ENCODE data around the gene LYRM9.
"Not testable (repeated sequence)": the region's sequence is repeated elsewhere in the genome, so short reads cannot be mapped to it uniquely, and the experiment has no call there.

LYRM9 gene

DNA sequence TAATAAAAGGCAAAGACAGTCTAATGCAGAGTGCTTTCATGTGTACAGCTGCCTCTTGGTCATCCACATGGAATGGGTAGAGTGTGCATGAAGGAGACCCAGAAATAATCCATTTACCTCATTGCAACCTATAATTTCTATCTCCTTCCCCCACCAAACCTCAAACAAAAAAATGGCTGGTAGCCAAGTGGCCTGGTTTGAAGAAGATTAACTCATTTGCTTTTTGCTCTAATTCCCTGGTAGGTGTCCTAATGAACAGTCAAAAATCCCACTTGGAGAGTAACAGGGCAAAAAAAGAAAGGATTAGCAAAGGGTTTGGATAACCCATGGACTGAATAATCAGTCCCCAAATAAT, 13.0 kb upstream of the LYRM9 start:
- DNase-seq (ENCODE audit: low read depth), result no peak

DNA sequence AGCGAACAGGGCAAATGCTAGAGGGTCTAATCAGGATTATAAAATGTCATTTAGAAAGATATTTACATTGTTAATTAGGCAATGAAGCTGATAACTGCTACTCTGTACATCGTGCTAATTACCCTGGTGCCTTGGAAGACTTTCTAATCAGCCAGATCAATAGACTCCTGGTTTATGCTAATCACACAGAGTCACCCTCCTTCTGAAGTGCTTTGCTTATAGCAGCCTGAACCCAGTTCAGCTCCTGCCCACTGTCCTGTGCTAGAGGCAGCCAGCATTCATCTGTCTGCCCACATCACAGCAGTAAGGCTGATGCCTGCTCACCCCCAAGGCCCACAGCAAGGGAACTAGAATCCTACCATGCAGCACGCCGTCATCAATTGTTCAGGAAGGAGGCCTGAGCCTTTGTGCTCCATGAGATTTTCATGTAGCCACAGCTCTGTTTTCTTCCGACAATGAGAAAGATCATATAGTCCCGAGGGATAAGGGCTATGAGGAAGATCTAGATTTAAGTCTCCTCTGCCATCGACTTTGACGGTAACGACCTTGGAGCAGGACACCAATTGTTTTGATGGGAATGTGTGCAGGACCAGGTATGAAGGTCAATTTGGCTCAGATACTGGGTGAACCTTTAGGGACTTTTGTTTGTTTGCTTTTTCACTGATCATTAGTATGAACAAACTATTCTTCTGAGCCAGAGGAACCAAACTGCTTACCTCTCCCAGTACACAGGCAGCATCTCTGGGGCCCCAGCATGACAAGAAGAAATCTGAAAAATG, 12.5 kb upstream of the LYRM9 start:
- DNase-seq (ENCODE audit: low read depth), result no peak

DNA sequence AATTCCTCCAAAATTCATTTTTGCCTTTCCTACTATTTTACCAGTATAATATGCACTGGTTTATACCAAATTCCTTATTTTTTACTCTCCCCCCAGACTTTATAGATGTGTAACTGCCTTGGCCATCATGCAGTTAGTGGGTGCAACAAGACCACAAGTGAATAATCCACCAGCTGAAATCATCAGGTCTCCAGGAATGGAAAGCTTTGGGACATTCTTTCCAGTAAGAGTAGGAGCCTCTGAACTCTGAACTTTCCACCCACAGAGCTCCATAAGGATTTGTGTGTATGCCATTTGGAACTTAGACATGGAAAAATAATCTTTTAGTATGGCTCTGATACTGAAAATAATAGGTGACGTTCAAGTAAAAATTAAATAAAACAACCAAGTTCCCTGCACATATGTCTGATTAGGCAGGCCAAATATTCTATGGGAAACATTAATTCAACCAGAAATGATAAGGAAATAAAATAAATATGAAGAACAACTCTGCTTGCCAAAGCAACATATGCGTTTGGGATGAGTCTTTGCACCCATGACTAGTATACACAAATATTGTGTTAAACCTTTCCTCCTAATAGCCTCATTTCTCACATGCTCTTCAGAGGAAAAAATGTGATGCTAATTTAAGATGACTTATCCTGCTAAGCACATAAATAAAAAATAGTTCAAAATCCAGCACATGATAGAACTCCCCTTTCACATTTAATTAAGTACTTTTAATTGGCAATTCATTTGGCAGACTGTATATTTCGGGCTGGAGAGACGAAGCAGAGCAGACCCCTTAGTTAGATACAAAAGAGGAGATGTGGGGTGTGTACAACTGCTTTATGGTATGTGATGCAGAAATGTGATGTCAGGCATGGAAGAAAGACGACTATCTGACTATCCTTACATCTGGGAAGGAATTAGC, 11.6 kb upstream of the LYRM9 start:
- DNase-seq (ENCODE audit: low read depth), result no peak

GRCh38 chr17:27904114-27904513, 10.9 kb upstream of the LYRM9 start:
- no peak for DNase-seq (ENCODE audit: low read depth)

DNA sequence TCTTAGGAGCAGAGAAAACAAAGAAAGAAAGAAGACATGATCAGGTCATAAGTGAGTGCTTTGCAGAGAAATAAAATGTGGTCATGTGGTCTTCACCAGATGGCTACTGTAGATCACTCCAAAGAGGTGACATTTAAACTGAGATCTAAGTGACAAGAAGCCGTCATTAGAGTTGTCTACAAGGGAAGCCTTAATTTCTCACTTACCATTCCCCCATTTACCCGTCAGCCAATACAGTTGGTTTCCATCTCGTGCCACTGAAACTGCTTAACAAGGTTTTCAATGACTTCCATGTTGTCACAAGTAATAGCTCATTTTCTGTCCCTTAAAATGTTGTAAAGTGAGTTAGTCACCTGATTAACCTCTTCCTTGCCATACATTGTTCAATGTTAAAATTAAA, 6.4 kb upstream of the LYRM9 start:
- no peak for DNase-seq (ENCODE audit: low read depth)

- no peak for DNase-seq (ENCODE audit: low read depth)
Measured at GRCh38 chr17:27898096-27898495, 4.9 kb upstream of the LYRM9 start.

DNA sequence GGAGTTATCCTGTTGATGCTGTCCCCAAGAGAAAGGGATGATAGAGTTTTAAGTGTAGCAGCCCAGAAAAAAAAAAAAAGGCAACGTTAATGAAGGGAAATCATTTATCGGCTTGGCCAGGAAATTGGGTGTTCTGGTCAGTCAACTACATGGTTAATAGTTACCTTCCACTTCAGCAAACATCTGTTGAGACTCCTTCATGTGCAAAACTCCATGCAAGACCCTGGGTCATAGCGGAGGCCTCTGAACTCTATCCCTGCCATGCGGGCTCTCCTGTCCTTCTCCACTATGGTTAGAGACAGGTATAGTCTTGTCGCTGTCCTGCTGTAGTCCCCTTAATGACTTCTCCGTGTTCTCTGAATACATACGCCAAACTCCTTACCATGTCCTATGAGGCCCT, 3.5 kb upstream of the LYRM9 start:
- no peak for DNase-seq (ENCODE audit: low read depth)

DNA sequence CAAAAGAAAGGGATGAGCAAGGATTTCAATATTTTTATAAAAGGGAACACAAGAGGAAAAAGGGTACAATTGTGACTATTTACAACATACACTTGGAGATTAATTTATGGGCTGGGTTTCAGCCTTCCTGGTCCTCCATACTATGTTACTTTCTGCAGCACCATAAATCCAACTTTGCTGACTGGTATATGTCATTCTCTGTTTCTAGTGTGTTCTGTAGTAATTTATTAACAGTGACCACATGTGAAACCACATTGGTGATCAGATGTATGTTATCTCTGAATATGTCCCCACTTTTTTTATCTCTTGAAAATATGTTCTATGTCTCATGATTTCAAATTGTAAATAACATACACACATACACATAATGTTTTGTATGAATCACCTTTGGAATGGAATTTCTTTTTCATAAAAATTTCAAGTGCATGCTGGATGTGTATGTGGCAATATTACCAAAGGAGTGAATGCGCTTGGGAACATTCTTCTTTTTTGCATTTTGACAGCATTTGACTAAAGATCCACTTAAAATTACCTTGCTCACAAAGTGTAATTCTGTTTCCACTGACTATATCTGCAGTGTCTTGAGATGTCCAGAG, 2.9 kb upstream of the LYRM9 start:
- DNase-seq (ENCODE audit: low read depth), result no peak

GRCh38 chr17:27895123-27895895, 2.1 kb upstream of the LYRM9 start:
- DNase-seq (ENCODE audit: low read depth), result no peak

GRCh38 chr17:27893841-27894503, 807 bp upstream of the LYRM9 start:
- DNase-seq (ENCODE audit: low read depth), result no peak

DNA sequence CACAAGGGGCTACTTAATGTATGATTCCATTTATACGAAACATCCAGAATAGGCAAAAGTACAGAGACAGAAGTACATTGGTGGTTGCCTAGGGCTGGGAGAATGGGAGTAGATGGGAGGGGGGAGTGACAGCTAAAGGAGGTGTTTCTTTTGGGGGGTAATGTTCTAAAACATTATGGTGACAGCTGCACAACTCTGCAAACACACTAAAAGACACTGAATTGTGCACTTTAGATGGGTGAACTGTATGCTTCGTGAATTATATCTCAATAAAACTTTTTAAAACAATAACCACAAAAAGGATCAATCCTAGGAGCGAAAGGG, 661 bp downstream of the LYRM9 start:
- DNase-seq (ENCODE audit: low read depth), result no peak

DNA sequence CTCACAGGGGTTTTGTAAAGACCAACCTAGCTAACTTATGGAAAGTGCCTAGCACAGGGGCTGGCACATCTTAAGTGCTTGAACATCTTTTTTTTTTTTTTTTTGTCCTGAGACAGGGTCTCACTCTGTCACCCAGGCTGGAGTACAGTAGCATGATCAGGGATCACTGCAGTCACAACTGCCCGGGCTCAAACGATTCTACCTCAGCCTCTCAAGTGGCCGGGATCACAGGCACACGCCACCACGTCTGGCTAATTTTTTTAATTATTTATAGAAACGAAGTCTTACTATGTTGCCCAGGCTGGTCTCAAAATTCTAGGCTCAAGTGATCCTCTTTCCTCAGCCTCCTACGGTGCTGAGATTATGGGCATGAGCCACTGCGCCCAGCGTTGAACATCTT, 1.3 kb downstream of the LYRM9 start:
- no peak for DNase-seq (ENCODE audit: low read depth)

GRCh38 chr17:27889711-27890251, 3.4 kb downstream of the LYRM9 start:
- DNase-seq (ENCODE audit: low read depth), result no peak

GRCh38 chr17:27888945-27889344, 4.2 kb downstream of the LYRM9 start:
- no peak for DNase-seq (ENCODE audit: low read depth)

- DNase-seq (ENCODE audit: low read depth), result no peak
Measured at GRCh38 chr17:27888067-27888466, 5.1 kb downstream of the LYRM9 start.

DNA sequence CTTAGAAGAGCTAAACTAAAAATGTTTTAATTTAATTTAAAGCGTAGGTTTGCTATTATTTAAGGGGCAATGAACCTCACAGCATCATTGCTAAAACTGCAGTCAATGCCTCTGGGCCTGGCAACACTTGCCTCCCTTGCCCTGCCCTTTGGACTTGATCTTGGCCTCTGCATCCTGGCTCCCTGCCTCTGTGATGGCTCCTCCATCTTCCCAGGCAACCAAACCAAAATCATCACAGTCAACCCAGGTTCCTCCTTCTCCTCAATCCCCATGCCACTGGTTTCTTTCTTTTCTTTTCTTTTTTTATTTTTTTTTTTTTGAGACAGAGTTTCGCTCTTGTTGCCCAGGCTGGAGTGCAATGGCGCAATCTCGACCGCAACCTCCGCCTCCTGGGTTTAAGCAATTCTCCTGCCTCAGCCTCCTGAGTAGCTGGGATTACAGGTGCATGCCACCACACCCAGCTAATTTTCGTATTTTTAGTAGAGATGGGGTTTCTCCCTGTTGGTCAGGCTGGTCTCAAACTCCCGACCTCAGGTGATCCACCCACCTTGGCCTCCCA, 6.7 kb downstream of the LYRM9 start:
- not testable (repeated sequence) for DNase-seq (ENCODE audit: low read depth)

GRCh38 chr17:27882162-27882840, 10.9 kb downstream of the LYRM9 start:
- no peak for DNase-seq (ENCODE audit: low read depth)

DNA sequence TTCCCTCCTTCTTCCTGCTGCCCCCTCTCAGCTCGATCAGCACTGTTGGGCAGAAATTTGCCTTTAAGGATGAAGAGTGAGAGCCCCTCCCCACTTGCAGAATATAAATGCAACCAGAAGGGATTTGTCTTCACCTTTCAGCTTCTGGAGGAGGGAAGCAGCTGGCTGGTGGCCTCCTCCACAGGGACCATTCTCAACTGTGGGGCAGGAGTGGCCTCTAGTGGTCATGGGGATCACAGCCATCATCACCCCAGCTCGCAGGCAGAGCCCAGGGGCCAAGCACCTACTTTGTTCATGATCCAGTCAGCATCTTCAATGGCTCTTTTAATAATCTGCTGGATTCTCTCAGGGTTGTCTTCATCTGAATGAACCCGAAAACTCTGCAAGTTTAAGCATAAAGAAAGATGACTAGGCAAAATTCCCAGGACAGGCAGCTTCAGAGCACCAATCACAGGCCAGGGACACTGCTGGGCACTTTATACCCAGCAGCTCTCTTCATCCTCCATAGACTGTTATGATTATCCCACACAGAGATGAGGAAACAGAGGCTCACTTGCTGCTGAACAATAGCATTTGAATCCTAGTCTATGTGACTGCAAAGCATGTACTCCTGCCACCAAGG, 13.1 kb downstream of the LYRM9 start:
- peak; percentile 23 for DNase-seq (ENCODE audit: low read depth)

DNA sequence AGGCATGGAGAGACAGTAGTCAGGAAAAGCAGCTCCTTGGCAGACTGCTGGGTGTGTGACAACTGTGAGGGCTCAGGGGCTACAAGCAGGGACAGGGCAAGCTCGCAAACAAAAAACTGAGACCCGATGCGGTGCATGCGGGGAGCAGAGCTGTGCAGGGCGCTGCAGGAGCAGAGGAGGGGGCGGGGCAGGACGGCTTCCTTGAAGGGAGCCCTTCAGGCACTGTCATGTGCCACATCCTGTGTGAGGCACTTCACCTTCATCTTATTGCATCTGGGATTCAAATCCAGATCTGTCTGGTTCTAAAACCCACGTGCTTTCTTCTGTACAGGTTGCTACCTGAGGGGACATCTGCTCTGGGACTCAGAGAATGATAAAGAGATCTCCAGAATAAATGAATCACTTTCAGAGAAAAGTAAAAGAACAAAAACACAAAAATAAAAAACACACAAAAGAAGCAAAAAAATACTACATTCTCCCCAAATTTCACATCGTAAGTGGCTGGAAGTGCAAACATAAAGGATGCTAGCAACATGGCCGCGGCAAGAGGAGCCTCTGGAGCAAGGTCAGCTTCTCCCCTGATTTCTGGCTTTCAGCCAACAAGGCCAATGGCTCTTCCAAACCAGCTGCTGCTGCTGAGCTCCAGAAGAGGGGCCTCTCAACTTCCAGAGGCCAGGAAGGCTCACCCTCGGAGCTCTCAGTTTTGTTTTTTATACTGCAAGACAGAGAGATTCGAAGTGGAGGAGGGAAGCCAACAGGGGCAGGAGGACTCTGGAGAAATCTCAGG, 14.2 kb downstream of the LYRM9 start:
- no peak for DNase-seq (ENCODE audit: low read depth)
